Measurements from ENCODE around the gene SH3BGRL2.

The SH3BGRL2 gene

GRCh38 chr6:79687759-79688158 lies 56.6 kb downstream of the SH3BGRL2 start:
- Histone ChIP-seq H3K9me3 (ENCODE audit: control extremely low read depth in 1 of 5, control insufficient read depth in 4 of 5, insufficient read depth in 2 of 5, low read depth in 1 of 5, low read length in 4 of 5) (no peaks in the 10 kb centered on the region), H3K36me3 (ENCODE audit: control insufficient read depth in 4 of 4, insufficient read depth in 4 of 4, low read length in 3 of 4) (no peaks in the 10 kb centered on the region), H3K27ac (ENCODE audit: insufficient read depth in 1 of 2, low read depth in 1 of 2, low read length in 2 of 2, poor library complexity in 1 of 2, severe bottlenecking in 2 of 2) (no peak overlapping the region), H3K27me3 (replicated peaks in 2 of 5; ENCODE audit: control insufficient read depth in 4 of 5, insufficient read depth in 5 of 5, low read length in 4 of 5) (no peaks in the 10 kb centered on the region), H3K4me3 (ENCODE audit: control insufficient read depth in 1 of 7, extremely low read depth in 1 of 7, insufficient read depth in 4 of 7, low read depth in 2 of 7, low read length in 6 of 7) (no peak overlapping the region), H3K4me1 (ENCODE audit: control extremely low read depth in 1 of 4, control insufficient read depth in 4 of 4, insufficient read depth in 4 of 4, low read length in 3 of 4) (peaks cover 0 to 8% (median 5%) of the 10 kb centered on the region in 4 experiments)
- POLR2A ChIA-PET = no interaction called here
- WGBS (ENCODE audit: insufficient coverage) = 100% methylated on average over 1 of the region's 1 CpG
- no peak for DNase-seq
- CTCF ChIA-PET = interaction anchor here (1.2 kb wide), 1 partner anchor 27 kb away, joined by 3 read pairs; no protein-coding TSS in a partner anchor

- Histone ChIP-seq H3K4me3 (ENCODE audit: control insufficient read depth in 1 of 7, extremely low read depth in 1 of 7, insufficient read depth in 4 of 7, low read depth in 2 of 7, low read length in 6 of 7) (no peak overlapping the region), H3K36me3 (ENCODE audit: control insufficient read depth in 4 of 4, insufficient read depth in 4 of 4, low read length in 3 of 4) (no peaks in the 10 kb centered on the region), H3K27ac (ENCODE audit: insufficient read depth in 1 of 2, low read depth in 1 of 2, low read length in 2 of 2, poor library complexity in 1 of 2, severe bottlenecking in 2 of 2) (no peak overlapping the region), H3K4me1 (ENCODE audit: control extremely low read depth in 1 of 4, control insufficient read depth in 4 of 4, insufficient read depth in 4 of 4, low read length in 3 of 4) (no peaks in the 10 kb centered on the region), H3K9me3 (ENCODE audit: control extremely low read depth in 1 of 5, control insufficient read depth in 4 of 5, insufficient read depth in 2 of 5, low read depth in 1 of 5, low read length in 4 of 5) (no peaks in the 10 kb centered on the region), H3K27me3 (replicated peaks in 2 of 5; ENCODE audit: control insufficient read depth in 4 of 5, insufficient read depth in 5 of 5, low read length in 4 of 5) (no peaks in the 10 kb centered on the region)
- POLR2A ChIA-PET = no interaction called here
- CTCF ChIA-PET = interaction anchor here (0.7 to 1.2 kb wide), 3 partner anchors 10 to 38 kb away, joined by 3 to 5 read pairs (median 4); no protein-coding TSS in a partner anchor
- 100% methylated on average over 1 of the region's 3 CpGs for WGBS (ENCODE audit: insufficient coverage)
- DNase-seq = no peak
These were observed 63.0 kb downstream of the SH3BGRL2 start for GRCh38 chr6:79694156-79694555.

- WGBS (ENCODE audit: insufficient coverage) = 100% methylated on average over 5 of the region's 6 CpGs
- POLR2A ChIA-PET = no interaction called here
- no peak for DNase-seq
- CTCF ChIA-PET = interaction anchor here (0.7 to 1.2 kb wide), 4 partner anchors 11 to 118 kb away, joined by 3 to 5 read pairs (median 4); no protein-coding TSS in a partner anchor
- Histone ChIP-seq H3K27me3 (replicated peaks in 2 of 5; ENCODE audit: control insufficient read depth in 4 of 5, insufficient read depth in 5 of 5, low read length in 4 of 5) (no peaks in the 10 kb centered on the region), H3K9me3 (ENCODE audit: control extremely low read depth in 1 of 5, control insufficient read depth in 4 of 5, insufficient read depth in 2 of 5, low read depth in 1 of 5, low read length in 4 of 5) (no peaks in the 10 kb centered on the region), H3K4me3 (ENCODE audit: control insufficient read depth in 1 of 7, extremely low read depth in 1 of 7, insufficient read depth in 4 of 7, low read depth in 2 of 7, low read length in 6 of 7) (no peak overlapping the region), H3K4me1 (ENCODE audit: control extremely low read depth in 1 of 4, control insufficient read depth in 4 of 4, insufficient read depth in 4 of 4, low read length in 3 of 4) (no peaks in the 10 kb centered on the region), H3K36me3 (ENCODE audit: control insufficient read depth in 4 of 4, insufficient read depth in 4 of 4, low read length in 3 of 4) (peaks cover 0 to 2% (median 0%) of the 10 kb centered on the region in 4 experiments), H3K27ac (ENCODE audit: insufficient read depth in 1 of 2, low read depth in 1 of 2, low read length in 2 of 2, poor library complexity in 1 of 2, severe bottlenecking in 2 of 2) (no peak overlapping the region)
These were observed 63.7 kb downstream of the SH3BGRL2 start for GRCh38 chr6:79694623-79695343.

GRCh38 chr6:79697430-79697829 lies 66.3 kb downstream of the SH3BGRL2 start:
- ChIA-PET POLR2A (no interaction called here), CTCF (no interaction called here)
- Histone ChIP-seq H3K27me3 (replicated peaks in 2 of 5; ENCODE audit: control insufficient read depth in 4 of 5, insufficient read depth in 5 of 5, low read length in 4 of 5) (no peaks in the 10 kb centered on the region), H3K36me3 (ENCODE audit: control insufficient read depth in 4 of 4, insufficient read depth in 4 of 4, low read length in 3 of 4) (peaks cover 0 to 4% (median 0%) of the 10 kb centered on the region in 4 experiments), H3K4me3 (ENCODE audit: control insufficient read depth in 1 of 7, extremely low read depth in 1 of 7, insufficient read depth in 4 of 7, low read depth in 2 of 7, low read length in 6 of 7) (no peak overlapping the region), H3K27ac (ENCODE audit: insufficient read depth in 1 of 2, low read depth in 1 of 2, low read length in 2 of 2, poor library complexity in 1 of 2, severe bottlenecking in 2 of 2) (no peak overlapping the region), H3K4me1 (ENCODE audit: control extremely low read depth in 1 of 4, control insufficient read depth in 4 of 4, insufficient read depth in 4 of 4, low read length in 3 of 4) (no peaks in the 10 kb centered on the region), H3K9me3 (ENCODE audit: control extremely low read depth in 1 of 5, control insufficient read depth in 4 of 5, insufficient read depth in 2 of 5, low read depth in 1 of 5, low read length in 4 of 5) (no peaks in the 10 kb centered on the region)
- WGBS (ENCODE audit: insufficient coverage) = 100% methylated on average over 2 of the region's 4 CpGs
- DNase-seq = no peak

GRCh38 chr6:79699606-79700005 lies 68.5 kb downstream of the SH3BGRL2 start:
- 100% methylated on average over 4 of the region's 7 CpGs for WGBS (ENCODE audit: insufficient coverage)

GRCh38 chr6:79702691-79703090 lies 71.6 kb downstream of the SH3BGRL2 start:
- H3K27me3 ChIP-seq (replicated peaks in 2 of 5; ENCODE audit: control insufficient read depth in 4 of 5, insufficient read depth in 5 of 5, low read length in 4 of 5) = no peaks in the 10 kb centered on the region
- POLR2A ChIA-PET = no interaction called here
- H3K4me1 ChIP-seq (ENCODE audit: control extremely low read depth in 1 of 4, control insufficient read depth in 4 of 4, insufficient read depth in 4 of 4, low read length in 3 of 4) = no peaks in the 10 kb centered on the region
- CTCF ChIA-PET = no interaction called here
- H3K27ac ChIP-seq (ENCODE audit: insufficient read depth in 1 of 2, low read depth in 1 of 2, low read length in 2 of 2, poor library complexity in 1 of 2, severe bottlenecking in 2 of 2) = no peak overlapping the region
- H3K9me3 ChIP-seq (ENCODE audit: control extremely low read depth in 1 of 5, control insufficient read depth in 4 of 5, insufficient read depth in 2 of 5, low read depth in 1 of 5, low read length in 4 of 5) = no peaks in the 10 kb centered on the region
- no peak for DNase-seq
- WGBS (ENCODE audit: insufficient coverage) = 75% methylated on average over 4 of the region's 5 CpGs
- peaks cover 0 to 4% (median 0%) of the 10 kb centered on the region in 4 experiments for H3K36me3 ChIP-seq (ENCODE audit: control insufficient read depth in 4 of 4, insufficient read depth in 4 of 4, low read length in 3 of 4)
- H3K4me3 ChIP-seq (ENCODE audit: control insufficient read depth in 1 of 7, extremely low read depth in 1 of 7, insufficient read depth in 4 of 7, low read depth in 2 of 7, low read length in 6 of 7) = no peak overlapping the region

More at GRCh38 chr6:79699606-79700005, 68.5 kb downstream of the SH3BGRL2 start:
- no peaks in the 10 kb centered on the region for H3K9me3 ChIP-seq (ENCODE audit: control extremely low read depth in 1 of 5, control insufficient read depth in 4 of 5, insufficient read depth in 2 of 5, low read depth in 1 of 5, low read length in 4 of 5)
- H3K27ac ChIP-seq (ENCODE audit: insufficient read depth in 1 of 2, low read depth in 1 of 2, low read length in 2 of 2, poor library complexity in 1 of 2, severe bottlenecking in 2 of 2) = no peak overlapping the region
- H3K27me3 ChIP-seq (replicated peaks in 2 of 5; ENCODE audit: control insufficient read depth in 4 of 5, insufficient read depth in 5 of 5, low read length in 4 of 5) = no peaks in the 10 kb centered on the region
- H3K36me3 ChIP-seq (ENCODE audit: control insufficient read depth in 4 of 4, insufficient read depth in 4 of 4, low read length in 3 of 4) = peaks cover 0 to 4% (median 0%) of the 10 kb centered on the region in 4 experiments
- no peak for DNase-seq
- ChIA-PET CTCF (no interaction called here), POLR2A (no interaction called here)
- no peaks in the 10 kb centered on the region for H3K4me1 ChIP-seq (ENCODE audit: control extremely low read depth in 1 of 4, control insufficient read depth in 4 of 4, insufficient read depth in 4 of 4, low read length in 3 of 4)
- H3K4me3 ChIP-seq (ENCODE audit: control insufficient read depth in 1 of 7, extremely low read depth in 1 of 7, insufficient read depth in 4 of 7, low read depth in 2 of 7, low read length in 6 of 7) = no peak overlapping the region

- CTCF ChIA-PET = interaction anchor here (1.3 kb wide), 2 partner anchors 9 to 10 kb away, joined by 3 to 6 read pairs; no protein-coding TSS in a partner anchor
These were observed 73.1 kb downstream of the SH3BGRL2 start for GRCh38 chr6:79704200-79704599.

More at GRCh38 chr6:79704200-79704599, 73.1 kb downstream of the SH3BGRL2 start:
- H3K4me3 ChIP-seq (ENCODE audit: control insufficient read depth in 1 of 7, extremely low read depth in 1 of 7, insufficient read depth in 4 of 7, low read depth in 2 of 7, low read length in 6 of 7) = no peak overlapping the region
- POLR2A ChIA-PET = no interaction called here
- H3K36me3 ChIP-seq (ENCODE audit: control insufficient read depth in 4 of 4, insufficient read depth in 4 of 4, low read length in 3 of 4) = peaks cover 0 to 4% (median 0%) of the 10 kb centered on the region in 4 experiments
- H3K27me3 ChIP-seq (replicated peaks in 2 of 5; ENCODE audit: control insufficient read depth in 4 of 5, insufficient read depth in 5 of 5, low read length in 4 of 5) = no peaks in the 10 kb centered on the region
- H3K4me1 ChIP-seq (ENCODE audit: control extremely low read depth in 1 of 4, control insufficient read depth in 4 of 4, insufficient read depth in 4 of 4, low read length in 3 of 4) = no peaks in the 10 kb centered on the region
- DNase-seq = no peak
- no peaks in the 10 kb centered on the region for H3K9me3 ChIP-seq (ENCODE audit: control extremely low read depth in 1 of 5, control insufficient read depth in 4 of 5, insufficient read depth in 2 of 5, low read depth in 1 of 5, low read length in 4 of 5)
- no CpG with 5 or more reads among the region's 2 CpGs for WGBS (ENCODE audit: insufficient coverage)
- no peak overlapping the region for H3K27ac ChIP-seq (ENCODE audit: insufficient read depth in 1 of 2, low read depth in 1 of 2, low read length in 2 of 2, poor library complexity in 1 of 2, severe bottlenecking in 2 of 2)
